Uterus (tissue), 2 donors: ENCODE results near the gene AKIRIN1.
A peak's percentile ranks its signal among the peaks of the same experiment; 100 is the strongest.

ENCODE experiments used
- POLR2A ChIP-seq, 2 donors: fragments of 450-650 bp; IDR thresholded peaks; one replicate each; pipeline ENCODE4 v1.6.1; 2016; ENCODE audit warnings: antibody characterized with exemption in 2 of 2, mild to moderate bottlenecking in 1 of 2, moderate library complexity in 1 of 2
- TF ChIP-seq, protein P1 (sequence below), 4 experiments: fragments of 200-600 bp in 2 of 4; fragments of 450-650 bp in 2 of 4; sonication (generic) in 2 of 4; IDR thresholded peaks; one replicate each; pipeline ENCODE4 v1.5.1; 2016 to 2019; ENCODE audit warnings: antibody characterized with exemption in 4 of 4, mild to moderate bottlenecking in 2 of 4, moderate library complexity in 1 of 4

DNA sequence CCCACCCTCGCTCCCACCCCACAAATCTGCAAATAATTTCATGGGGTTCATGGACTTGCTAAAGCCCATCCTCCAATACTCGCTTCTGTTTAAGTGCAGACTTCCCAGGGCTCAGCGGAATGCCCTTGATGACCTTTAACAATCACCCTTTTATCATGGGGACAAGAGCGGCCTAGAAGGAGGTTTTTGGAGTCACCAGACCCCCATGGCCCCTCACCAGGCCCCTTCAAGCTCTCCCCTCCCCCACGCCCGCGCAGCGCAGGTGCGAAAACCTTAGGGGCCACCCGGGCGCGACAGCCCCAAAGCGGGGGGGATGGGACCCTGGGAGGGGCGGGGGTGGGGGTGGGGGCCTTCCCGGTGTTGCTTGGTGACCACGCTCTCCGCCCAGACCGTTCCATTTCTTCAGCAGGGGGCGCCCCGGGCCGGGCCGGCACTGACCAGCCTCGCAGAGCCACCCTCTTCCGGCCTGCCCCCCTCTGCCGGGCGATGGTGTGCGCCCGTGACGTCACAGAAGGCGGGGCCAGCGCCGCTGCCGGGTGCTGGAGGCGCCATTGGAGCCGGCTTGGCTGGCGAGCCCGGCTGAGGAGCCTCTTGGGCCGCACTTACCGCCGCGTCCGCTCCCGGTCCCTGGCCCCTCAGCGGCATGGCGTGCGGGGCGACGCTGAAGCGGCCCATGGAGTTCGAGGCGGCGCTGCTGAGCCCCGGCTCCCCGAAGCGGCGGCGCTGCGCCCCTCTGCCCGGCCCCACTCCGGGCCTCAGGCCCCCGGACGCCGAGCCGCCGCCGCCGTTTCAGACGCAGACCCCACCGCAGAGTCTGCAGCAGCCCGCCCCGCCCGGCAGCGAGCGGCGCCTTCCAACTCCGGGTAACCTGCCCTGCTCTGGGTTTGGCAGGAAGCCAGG lies at the start of gene AKIRIN1:
- TF ChIP-seq, protein P1, sequence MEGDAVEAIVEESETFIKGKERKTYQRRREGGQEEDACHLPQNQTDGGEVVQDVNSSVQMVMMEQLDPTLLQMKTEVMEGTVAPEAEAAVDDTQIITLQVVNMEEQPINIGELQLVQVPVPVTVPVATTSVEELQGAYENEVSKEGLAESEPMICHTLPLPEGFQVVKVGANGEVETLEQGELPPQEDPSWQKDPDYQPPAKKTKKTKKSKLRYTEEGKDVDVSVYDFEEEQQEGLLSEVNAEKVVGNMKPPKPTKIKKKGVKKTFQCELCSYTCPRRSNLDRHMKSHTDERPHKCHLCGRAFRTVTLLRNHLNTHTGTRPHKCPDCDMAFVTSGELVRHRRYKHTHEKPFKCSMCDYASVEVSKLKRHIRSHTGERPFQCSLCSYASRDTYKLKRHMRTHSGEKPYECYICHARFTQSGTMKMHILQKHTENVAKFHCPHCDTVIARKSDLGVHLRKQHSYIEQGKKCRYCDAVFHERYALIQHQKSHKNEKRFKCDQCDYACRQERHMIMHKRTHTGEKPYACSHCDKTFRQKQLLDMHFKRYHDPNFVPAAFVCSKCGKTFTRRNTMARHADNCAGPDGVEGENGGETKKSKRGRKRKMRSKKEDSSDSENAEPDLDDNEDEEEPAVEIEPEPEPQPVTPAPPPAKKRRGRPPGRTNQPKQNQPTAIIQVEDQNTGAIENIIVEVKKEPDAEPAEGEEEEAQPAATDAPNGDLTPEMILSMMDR (IDR thresholded peaks at IDR 0.05), result peak in 3 of 4 experiments; percentile 27 to 41 (median 36)
- peak; percentile 88 to 98 for TF ChIP-seq POLR2A (IDR thresholded peaks at IDR 0.05)
